ENCODE results near the gene CCDC12.

Gene CCDC12

GRCh38 chr3:46976326-46977190 lies at the start of gene CCDC12:
Gene CCDC12 (minus strand): TSS chr3:46976745. CDS start chr3:46976732, 13 bp downstream.
- peak; percentile 98 for DNase-seq

GRCh38 chr3:47024932-47025331 lies 48.4 kb upstream of the CCDC12 start:
- no peak for DNase-seq

- DNase-seq = no peak
Measured at GRCh38 chr3:47022641-47023071, 46.1 kb upstream of the CCDC12 start.

DNA sequence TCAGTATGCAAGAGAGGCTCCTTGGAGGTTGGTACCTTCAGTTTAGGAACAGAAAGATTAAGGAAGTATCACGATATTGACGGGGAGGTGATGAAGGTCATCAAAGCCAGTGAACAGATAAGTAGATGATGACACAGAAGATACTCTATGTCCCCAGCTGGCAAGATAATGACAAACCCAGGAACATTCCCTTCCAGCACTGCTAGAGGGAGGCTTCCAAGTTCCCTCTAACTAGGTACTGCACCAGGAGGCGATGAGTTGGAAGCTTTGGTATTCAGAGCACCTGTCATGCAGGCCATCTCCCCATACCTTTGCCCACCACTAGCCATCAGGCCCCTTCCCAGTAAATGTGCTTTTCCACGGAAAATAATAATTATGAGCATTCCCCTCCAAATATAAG lies 43.8 kb upstream of the CCDC12 start:
- no peak for DNase-seq

- no peak for DNase-seq
Measured at GRCh38 chr3:47019201-47019600, 42.7 kb upstream of the CCDC12 start.

- no peak for DNase-seq
Measured at GRCh38 chr3:47018269-47018611, 41.7 kb upstream of the CCDC12 start.

GRCh38 chr3:47017504-47018268 lies 41.1 kb upstream of the CCDC12 start:
- no peak for DNase-seq

DNA sequence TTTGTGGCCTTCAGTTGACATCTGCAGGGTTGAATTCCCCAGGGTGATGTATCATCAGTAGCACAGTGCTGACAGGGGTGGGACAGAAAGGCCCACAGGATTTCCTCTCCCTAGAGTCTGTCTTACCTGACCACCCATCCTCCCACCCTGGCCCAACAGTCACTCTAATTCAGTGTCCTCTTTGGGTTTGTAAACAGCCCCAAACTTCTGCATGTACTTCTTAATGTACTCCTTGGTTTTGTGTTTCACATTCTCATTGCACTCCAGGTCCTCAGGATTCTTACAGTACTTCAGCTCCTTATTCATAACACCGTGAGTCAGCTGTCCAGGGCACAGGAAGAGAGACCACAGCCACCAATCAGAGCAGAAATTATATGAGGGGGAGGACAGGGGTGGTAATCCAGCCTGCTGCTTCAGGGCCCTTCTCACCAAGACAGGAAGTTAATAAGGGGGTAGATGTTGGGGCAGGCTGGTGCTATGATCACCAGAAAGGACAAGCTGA lies 40.4 kb upstream of the CCDC12 start:
- no peak for DNase-seq

DNA sequence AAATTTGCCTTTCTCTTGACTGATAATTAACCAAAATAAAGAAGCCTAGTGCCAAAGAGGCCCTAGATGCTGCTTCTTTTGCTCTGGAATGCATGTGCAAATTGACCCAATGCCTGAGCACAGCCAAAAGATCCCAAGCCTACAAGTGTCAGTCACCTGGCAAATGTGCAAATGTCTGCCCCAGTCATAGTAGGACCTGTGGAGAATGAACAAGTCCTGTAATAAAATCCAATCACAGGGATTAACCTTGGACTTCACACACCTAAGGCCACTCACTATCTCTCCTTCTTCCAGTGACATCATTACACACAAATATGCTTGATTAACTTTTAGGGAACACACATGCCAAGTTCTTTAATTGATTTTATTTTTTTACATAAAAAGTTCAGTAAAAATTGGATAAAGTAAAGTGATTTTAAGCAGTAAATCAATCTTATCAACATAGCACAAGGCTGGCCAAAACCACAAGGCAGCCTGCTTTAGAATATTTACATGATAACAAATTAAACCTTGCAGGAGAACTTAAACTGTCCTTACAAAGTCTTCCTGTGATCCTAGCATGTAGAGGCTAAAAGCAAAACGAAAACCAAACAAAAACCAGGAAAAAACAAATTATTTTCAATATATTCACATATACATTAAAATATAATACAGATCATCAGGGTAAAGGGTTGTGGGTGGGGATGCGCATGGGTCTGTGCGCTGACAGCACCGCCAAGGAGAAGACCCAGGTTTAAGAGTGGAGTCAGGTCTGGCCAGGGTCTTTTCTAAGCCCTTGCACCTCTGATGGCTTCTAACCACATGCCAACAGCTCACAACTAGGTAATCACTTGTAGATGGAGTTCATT lies 39.8 kb upstream of the CCDC12 start:
- no peak for DNase-seq

DNA sequence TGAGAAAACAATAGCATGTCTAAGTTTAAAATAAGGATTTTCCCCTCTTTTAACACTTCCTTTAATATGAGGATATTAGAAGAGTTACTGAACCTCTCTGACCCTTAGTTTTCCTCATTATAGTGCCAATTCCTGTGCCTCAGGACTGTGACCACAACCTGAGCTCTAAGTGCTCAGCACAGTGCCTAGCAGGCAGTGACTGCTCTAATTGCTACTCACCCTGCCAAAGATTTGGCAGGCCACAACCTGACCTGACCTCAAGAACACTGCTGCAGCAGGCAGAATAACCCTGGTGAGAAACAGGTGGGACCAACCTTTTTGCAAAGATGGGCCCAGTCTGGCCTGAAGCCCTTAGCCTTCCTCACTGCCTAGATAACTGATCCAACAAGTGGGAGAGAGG lies 38.6 kb upstream of the CCDC12 start:
- no peak for DNase-seq

GRCh38 chr3:47014036-47014435 lies 37.5 kb upstream of the CCDC12 start:
- DNase-seq = no peak

GRCh38 chr3:47013231-47013630 lies 36.7 kb upstream of the CCDC12 start:
- no peak for DNase-seq

GRCh38 chr3:47012342-47013230 lies 36.0 kb upstream of the CCDC12 start:
- no peak for DNase-seq

- no peak for DNase-seq
Measured at GRCh38 chr3:47011371-47011770, 34.8 kb upstream of the CCDC12 start.

GRCh38 chr3:47010910-47011309 lies 34.4 kb upstream of the CCDC12 start:
- DNase-seq = no peak

- DNase-seq = no peak
Measured at GRCh38 chr3:47010111-47010712, 33.7 kb upstream of the CCDC12 start.

- peak; percentile 91 for DNase-seq
Measured at GRCh38 chr3:47009225-47010110, 32.9 kb upstream of the CCDC12 start.

GRCh38 chr3:47008851-47009224 lies 32.3 kb upstream of the CCDC12 start:
- no peak for DNase-seq

- no peak for DNase-seq
Measured at GRCh38 chr3:47008234-47008796, 31.8 kb upstream of the CCDC12 start.

Measured in CD4-positive, alpha-beta T cell treated with Interleukin-15 for 1 hour (primary cell).